NCI-H2196 (cell line): Measurements from ENCODE around the gene CDC42BPB.

Experiments used
- DNase-seq: peaks from one replicate; lab custom pipeline; 2025; ENCODE audit not compliant: unreplicated experiment; lab: John Stamatoyannopoulos, UW

The CDC42BPB gene

DNA sequence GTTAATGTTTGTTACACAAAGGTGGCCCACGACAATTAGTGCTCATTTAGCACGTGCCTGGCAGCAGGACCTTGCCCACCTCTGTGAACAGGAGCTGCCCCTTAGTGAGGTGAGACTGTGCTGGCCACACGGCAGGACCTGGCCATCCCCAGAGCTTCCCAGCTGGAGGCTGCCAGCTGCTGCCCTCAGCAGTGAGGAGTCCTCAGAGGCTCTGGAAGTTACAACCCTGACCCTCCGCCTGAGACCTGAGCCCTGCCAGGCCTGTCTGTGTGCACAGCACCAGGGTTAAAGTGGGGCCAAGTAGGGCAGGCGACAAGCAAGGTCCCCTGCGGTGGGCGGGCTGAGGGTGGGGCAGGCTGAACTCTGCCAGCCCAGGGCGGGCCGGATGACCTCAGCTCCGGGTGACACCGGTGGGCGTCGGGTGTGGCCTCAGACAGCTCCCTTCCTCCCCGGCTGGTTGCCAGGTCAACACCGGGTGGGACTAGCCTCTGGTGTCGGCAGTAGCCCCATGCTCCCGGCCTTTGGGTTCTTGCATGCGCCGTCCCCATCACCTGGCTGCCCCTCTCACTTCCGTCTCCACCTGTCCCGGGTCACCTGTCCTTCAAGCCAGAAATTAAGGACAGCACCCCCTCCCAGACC lies 17.5 kb upstream of the CDC42BPB start:
- no peak for DNase-seq

DNA sequence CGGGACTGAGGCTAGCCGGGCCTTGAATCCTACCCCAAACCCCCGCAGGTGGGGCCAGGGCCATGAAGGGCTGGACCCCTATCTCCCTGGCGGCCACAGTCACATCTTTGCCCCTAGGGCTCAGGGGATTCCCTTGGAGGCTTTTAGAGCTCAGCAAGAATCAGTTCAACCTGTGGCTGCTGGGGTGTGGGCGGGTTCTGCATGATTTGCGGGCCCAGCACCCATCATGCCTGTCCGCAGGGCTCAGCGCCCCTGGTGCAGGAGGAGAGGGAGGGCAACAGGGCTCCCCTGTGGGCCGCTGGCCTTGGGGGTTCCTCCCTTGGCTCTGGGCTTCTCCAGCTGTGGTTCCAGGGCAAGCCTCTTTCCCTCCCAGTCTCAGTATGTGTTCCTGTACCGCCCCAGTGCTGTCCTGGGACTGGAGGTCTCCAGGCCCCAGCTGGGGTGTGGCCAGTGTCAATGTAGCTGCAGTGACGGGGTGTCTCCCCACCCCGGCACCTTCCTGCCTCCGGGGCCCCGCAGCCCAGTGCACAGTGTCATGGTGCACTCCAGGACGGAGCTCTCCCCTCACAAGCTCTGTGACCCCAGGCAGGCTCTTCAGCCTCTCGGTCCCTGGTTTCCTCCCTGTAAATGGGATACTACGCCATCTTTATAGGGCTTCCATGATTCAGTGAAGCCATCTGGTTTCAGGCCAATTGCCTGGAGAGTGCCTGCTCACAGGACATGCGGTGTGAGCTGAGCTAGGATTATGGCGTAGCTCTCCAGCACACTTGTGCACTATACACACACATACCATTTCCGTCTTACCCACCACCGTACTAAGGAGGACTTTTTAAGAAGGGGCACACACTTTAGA lies 16.8 kb upstream of the CDC42BPB start:
- no peak for DNase-seq

DNA sequence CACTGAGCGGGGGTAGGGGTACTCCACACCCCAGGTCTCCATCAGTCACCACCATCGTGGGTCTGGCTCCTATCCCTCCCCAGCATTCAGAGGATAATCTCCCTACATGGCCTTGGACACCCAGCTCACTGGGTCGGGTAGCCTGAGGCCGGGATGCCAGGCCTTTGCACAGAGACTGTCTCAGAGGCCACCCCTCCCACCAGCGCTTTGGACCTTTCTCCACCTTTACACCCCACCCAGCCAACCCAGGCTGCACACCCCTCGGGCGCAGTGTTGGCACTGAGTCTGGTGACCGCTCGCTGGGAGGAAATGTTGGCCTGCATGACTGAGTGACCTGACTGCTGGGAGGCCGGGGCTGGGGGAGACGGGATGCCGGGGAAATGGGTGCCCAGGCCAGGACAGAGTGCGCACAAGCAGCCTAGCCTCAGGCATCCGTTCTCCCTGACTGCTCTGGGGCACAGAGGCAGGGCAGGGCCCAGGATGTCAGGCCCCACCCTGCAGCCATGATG lies 16.1 kb upstream of the CDC42BPB start:
- no peak for DNase-seq

DNA sequence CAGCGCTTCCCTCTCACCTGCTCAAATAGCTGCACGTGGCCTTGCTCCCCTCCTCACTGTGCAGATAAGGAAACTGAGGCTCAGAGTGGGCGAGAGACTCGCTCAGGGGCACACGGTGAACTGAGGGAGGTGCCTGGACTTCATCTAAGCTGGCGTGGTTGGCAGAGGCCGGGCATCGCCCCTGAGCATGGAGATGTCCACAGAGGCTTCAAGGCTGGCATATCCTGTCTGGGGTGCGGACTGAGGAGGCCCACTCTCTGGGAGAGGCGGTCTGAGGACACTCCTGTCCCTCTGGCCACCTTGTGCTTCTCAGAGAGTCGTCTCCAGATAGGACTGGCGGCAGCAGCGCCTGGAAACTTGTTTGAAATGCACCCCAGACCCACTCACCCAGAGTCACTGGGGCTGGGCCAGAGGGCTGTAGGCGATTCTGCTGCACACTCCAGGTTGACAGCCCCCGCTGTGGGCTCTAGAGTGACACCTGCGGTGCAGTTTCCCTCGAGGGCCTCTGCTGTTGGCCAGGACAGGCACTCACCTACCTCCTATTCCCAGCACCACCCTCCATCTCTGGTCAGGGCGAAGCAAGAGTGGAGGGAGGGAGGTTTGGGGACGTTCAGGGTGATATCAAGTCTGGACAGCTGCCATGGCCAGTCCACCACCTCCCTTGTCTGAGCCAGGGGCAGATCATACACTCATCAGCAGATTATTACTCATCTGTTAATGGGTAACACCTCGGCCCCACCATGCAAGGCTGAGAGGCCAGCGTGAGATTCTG lies 15.4 kb upstream of the CDC42BPB start:
- DNase-seq, result no peak

DNA sequence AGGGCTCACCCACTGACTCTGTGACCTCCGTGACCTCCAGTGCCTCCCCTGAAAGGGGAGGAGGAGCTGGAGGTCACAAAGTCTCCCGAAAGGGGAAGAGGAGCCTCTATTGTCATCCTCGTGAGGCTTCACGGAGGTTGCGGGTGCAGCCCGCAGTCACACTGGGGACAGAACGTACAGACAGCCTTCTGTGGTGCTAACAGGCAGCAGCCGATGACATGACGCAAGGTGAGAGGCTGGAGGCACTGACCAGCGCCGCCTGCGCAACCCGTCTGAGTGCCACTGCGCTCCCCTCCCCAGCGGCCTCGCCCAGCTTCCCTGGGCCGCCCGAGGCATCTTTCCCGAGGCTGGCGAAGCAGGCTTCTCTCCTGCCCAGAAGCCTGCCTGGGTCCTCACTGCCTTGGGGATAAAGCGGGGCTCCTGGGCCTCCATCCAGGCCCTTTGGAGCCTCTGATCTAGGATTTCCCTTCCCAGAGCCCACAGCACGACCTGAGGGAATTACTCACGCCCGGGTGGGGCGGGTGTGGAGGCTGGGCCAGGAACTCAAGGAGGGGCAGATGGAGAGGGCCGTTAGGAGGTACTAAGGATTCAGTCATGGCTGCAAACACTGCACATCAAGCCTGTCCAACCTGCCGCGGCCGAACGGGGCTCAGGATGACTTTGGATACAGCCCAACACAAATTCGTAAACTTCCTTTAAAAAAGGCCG lies 14.3 kb upstream of the CDC42BPB start:
- DNase-seq, result no peak

DNA sequence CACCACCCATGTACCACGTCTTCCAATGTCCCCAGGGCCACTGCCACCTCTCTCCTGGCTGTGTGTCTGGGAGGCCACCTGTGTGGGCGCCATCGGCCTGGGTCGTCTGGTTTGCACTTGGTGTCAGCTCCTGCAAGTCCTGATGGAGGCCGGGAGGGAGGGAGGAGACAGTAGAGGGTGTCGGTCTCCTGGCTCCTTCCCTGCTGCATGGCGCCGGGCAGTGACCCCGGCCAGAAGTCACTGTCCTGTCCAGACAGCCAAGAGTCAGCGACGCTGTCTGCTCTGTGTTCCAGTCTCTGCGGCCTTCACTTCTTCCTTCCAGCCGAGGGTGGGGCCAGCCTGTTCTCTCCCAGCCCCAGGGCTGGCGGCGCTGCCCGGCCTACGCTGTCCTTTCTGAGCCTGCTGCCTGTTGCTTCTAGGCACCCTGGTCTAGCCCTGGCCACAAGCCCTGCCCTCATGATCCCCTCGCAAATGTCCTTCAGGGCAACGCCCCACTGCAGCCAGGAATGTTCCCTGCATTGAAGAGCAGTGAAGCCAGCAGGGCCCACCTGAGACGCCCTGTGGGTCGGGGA lies 13.7 kb upstream of the CDC42BPB start:
- no peak for DNase-seq

DNA sequence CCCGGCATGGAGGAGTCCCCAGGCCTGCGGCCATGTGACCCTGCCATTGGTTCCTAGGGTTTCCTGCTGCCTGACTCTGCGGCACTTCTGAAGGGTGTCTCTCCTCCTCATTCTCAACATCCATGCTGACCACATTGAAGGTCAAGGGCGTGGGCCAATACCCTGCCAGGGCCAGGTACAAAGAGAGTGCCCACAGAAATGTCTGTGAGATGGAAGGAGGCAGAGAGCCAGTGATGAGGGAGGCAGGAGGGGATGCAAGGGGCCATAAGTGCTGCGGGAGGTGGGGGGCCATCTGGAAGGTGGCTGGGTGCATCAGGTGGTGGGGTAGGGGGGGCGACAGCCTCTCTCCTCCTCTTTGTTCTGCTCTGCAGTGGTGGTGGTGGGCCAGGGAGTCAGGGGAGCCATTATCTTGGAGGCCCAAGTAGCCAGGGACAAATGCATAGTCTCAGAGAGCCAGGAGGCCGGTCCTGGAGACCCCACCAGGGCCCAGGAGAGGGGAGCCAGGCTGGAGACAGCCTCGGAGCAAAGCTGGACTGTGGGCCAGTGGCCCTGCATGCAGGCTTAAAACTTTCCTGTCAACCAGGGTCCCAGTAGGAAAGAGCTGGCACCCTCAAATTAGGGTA lies 13.0 kb upstream of the CDC42BPB start:
- no peak for DNase-seq

DNA sequence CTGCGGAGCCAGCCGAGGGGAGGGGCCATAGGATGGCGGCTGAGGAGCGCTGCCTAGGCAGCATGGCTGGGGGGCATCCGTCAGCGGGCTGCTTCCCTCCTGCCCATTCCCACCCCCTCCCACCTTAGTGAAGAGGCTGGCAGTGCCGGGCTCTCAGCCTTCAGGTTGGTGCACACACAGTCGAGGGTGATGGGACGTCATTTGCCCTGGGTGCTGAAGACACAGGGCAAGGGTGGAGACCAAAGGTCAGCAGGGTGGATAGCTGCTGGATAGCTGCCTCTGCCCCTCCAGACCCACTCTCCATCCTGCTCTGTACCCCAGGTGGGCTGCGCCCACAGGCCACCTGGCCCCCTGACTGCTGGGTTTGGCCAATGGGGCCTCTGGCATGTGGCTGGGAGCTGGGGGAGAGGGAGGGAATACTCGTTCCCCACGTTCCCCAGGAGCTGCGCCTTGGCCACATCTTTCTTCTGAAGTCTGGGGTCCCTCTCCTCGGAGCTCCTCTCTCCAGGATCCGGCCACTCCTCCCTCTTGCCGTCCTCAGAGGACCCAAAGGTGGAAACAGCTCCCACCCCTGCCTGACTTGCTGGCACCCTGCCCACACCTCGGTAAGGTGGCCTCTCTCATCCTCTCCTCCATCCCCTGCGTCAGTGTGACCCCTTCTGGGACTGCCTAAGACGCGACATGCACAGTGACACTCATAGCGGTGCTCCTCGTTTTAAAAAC lies 11.2 kb upstream of the CDC42BPB start:
- no peak for DNase-seq

DNA sequence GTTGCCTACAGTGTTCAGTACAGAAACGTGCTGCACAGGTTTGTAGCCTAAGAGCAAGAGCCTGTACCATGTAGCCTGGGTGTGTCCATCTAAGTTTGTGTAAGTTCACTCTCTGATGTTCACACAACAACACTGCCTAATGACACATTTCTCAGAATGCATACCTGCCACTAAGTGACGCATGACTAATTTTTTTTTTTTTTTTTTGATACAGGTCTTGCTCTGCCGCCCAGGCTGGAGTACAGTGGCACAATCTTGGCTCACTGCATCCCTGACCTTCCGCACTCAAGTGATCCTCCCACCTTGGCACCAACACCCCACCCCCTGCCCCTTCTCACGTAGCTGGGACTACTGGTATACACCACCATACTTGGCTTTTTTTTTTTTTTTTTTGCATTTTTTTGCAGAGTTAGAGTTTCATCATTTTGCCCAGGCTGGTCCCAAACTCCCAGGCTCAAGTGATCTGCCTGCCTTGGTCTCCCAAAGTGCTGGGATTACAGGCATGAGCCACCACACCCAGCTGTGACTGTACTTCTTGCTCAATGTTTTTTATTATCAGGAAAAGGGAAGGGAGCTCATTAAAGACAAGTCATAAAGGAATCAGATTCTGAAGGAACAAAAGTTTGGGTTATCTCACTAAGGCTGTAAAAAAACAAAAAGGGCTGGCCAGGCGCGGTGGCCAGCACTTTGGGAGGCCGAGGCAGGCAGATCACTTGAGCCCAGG lies 10.0 kb upstream of the CDC42BPB start:
- DNase-seq, result no peak

DNA sequence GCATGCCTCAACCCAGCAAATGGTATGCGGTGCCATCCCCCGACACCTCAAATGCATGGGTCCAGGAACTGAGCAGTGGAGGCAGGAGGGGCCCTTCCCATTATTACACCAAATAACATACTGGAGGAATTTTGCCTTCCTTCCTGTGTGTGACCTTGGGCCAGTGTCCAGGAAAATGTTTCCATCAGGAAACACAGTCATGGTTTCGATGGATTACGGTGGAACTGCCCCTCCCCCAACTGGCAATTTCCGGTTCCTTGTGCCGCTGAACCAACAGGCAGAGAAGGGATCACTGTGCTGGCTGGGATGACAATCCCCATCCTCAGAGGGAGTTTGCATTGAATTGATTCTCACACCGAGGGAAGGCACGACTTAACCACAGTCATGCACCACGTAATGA lies 9.1 kb upstream of the CDC42BPB start:
- DNase-seq, result no peak

DNA sequence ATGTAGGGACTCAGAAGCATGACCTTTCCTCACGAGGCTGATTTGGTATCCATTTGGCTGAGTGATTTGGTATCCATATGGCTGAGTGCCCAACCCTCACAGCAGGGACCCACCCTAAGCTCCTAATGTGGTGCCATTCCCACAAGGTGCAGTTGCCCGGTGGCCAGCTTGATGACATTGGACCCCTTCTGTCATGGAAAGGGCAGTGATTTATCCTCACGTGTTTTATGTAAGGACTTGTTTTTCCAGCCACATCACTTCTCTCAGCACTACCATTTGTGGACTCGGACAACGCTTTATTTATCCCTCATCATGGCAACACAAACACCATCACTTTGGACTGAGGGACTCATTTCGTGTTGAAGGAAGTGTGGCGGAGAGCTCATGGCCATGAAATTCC lies 8.5 kb upstream of the CDC42BPB start:
- DNase-seq, result no peak

DNA sequence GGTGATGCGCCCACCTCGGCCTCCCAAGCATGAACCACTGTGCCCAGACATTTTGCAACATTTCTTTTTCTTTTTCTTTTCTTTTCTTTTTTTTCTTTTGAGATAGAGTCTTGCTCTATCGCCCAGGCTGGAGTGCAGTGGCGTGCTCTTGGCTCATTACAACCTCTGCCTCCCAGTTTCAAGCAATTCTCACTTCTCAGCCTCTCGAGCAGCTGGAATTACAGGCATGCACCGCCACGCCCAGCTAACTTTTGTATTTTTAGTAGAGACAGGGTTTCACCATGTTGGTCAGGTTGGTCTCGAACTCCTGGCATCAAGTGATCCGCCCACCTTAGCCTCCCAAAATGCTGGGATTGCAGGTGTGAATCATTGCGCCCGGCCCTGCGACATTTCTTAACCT lies 7.6 kb upstream of the CDC42BPB start:
- DNase-seq, result no peak

DNA sequence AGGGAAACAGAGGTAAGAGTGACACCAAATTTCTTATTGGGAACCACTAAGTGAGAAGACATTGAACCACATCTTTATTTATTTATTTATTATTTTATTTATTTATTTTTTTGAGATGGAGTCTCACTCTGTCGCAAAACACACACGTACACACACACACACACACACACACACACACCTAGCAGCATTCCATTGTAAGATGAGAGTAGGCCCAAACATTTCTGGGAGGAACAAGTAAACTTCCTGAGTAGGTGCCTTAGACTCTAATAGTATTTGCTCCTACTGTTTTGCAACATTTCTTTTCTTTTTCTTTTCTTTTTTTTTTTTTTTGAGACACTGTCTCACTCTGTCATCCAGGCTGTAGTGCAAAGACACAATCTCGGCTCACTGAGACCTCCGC lies 7.1 kb upstream of the CDC42BPB start:
- DNase-seq, result no peak

DNA sequence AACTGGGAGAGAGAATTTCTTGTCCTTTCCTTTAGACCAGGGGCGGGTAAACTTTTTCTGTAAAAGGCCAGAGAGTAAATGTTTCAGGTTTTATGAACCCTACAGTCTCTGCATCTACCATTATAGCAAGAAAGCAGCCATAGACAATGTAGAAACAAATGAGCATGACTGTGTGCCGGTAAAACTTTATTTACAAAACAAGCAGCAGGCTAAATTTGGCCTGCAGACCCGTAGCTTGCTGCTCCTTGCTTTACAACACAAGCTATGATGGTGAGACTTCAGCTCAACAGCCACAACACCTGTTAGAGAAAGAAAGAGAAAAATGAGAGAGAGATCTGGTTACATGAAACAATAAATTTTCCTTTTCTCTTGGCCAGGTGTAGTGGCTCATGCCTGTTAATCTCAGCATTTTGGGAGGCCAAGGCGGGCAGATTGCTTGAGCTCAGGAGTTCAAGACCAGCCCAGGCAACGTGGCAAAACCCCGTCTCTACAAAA lies 4.2 kb upstream of the CDC42BPB start:
- no peak for DNase-seq

DNA sequence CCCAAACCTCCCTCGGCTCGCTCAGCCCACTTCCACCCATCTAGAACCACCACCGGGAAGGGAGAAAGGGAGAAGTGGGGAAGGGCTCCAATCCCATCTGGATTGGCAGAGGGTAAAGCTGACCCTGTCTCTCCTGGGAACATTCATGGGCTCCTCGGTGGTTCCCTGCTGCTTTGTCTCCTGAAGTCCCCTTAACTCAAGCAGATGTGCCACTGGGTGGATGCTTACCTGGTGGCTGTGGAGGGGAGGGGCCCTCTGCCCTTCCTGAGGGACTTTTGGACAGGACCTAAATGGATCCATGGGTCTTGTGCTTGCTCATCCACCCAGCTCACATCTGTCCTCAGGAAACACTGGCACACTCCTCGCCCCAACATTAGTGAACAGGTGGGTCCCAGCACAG lies 2.2 kb upstream of the CDC42BPB start:
- no peak for DNase-seq

DNA sequence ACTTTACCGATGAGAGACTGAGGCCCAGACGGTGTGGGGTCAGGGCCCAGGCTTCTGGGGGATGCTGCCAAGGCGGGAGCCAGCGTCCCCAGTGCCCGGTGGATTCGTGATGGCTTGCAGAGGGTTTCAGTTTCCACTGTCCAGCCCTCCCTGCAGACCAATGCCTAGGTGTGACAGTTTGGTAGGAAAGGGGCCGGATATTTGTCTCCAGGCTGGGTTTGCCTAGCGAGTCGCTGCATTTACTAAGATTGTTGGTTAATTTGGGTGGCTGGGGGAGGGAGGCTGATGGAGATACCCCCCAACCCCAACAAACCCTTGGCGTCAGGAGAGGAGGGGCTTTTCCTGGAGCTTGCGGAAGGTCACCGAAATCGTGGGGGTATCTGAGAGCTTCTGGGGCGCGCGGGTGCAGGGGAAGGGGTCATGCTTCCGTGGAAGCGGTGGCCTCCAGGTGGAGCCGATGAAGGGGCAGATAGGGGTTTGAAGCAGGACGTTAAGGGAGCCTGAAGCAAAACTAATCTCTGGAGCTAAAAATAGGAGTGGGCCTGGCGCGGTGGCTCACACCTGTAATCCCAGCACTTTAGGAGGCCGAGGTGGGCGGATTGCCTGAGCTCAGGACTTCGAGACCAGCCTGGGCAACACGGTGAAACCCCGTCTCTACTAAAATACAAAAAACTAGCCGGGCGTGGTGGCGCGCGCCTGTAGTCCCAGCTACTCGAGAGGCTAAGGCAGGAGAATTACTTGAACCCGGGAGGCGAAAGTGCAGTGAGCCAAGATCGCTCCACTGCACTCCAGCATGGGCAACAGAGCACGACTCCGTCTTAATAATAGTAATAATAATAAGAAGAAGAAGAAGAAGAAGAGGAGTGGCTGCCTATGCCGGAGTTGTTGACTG lies 1.1 kb upstream of the CDC42BPB start:
- DNase-seq, result no peak

DNA sequence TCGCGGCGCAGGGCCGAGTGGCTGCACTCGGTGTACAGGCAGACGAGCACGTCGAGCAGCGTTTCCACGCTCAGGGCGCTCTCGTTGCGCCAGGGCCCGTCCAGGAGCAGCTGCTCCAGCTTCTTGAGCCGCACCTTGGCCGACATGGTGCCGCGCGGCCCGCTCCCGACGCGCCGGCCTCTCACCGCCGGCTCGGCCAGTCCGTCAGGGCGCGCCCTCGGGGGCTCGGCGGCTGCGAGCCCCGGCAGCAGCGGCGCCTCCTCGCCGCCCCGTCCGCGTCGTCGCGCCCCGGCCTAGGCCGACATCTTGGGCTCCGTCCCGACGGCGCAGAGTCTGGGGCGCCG lies 349 bp downstream of the CDC42BPB start:
- DNase-seq, result no peak
